HepG2 (cell line): ENCODE data around the gene TFB1M. TPM values are rescaled to one million over a fixed set of nuclear protein-coding genes. Genes with fewer than 3 reads are reported as not detected.

Experiments
- ATF6 ChIP-seq: sonication (generic); formaldehyde crosslinking; conservative IDR thresholded peaks from 2 replicates; pipeline ENCODE4 v1.4.0; 2020; ENCODE audit warnings: missing genetic modification reagents
- BRCA1 ChIP-seq: sonication (generic); formaldehyde crosslinking; IDR thresholded peaks from 2 replicates; pipeline ENCODE4 v1.4.0; 2020; ENCODE audit warnings: missing genetic modification reagents
- CREB1 ChIP-seq, 2 experiments: fragments of 450-650 bp in 1 of 2; IDR thresholded peaks; 2 replicates each; pipeline ENCODE4 v1.6.1; 2016 to 2017; ENCODE audit warnings: control low read depth in 1 of 2, mild to moderate bottlenecking in 1 of 2, missing compliant biosample characterization in 1 of 2, missing genetic modification characterization in 1 of 2
- GPN1 ChIP-seq: sonication (generic); formaldehyde crosslinking; IDR thresholded peaks from 2 replicates; pipeline ENCODE4 v1.5.1; 2020; ENCODE audit warnings: missing genetic modification reagents, borderline replicate concordance
- HNRNPLL ChIP-seq: fragments of 200-400 bp; formaldehyde crosslinking; IDR thresholded peaks from 2 replicates; pipeline ENCODE4 v1.6.1; 2017; ENCODE audit warnings: mild to moderate bottlenecking, low read depth, low read length; ENCODE audit not compliant: poor library complexity, severe bottlenecking
- KDM5A ChIP-seq: fragments of 200-600 bp; sonication (generic); IDR thresholded peaks from 2 replicates; pipeline ENCODE4 v1.7.0; 2018; ENCODE audit warnings: antibody characterized with exemption, mild to moderate bottlenecking, low read length, borderline replicate concordance
- KLF9 ChIP-seq: IDR thresholded peaks from 2 replicates; pipeline ENCODE4 v1.6.1; 2016; ENCODE audit warnings: low read depth
- MTERF4 ChIP-seq: sonication (generic); formaldehyde crosslinking; IDR thresholded peaks from 2 replicates; pipeline ENCODE4 v1.8.0; 2023; ENCODE audit warnings: mild to moderate bottlenecking, missing genetic modification reagents
- MXI1 ChIP-seq: IDR thresholded peaks from 3 replicates; pipeline ENCODE4 v1.6.1; 2012; ENCODE audit warnings: low read depth, low read length, inconsistent platforms, borderline replicate concordance
- SIN3B ChIP-seq: fragments of 150-350 bp; IDR thresholded peaks from 2 replicates; pipeline ENCODE4 v1.6.1; 2014; ENCODE audit warnings: low read length
- SMC3 ChIP-seq: IDR thresholded peaks from 2 replicates; pipeline ENCODE4 v1.6.1; 2011; ENCODE audit warnings: low read length, improper control_type of control experiment
- SYNCRIP ChIP-seq: fragments of 200-400 bp; formaldehyde crosslinking; IDR thresholded peaks from 2 replicates; pipeline ENCODE4 v1.6.1; 2018; ENCODE audit warnings: mild to moderate bottlenecking, low read depth, low read length; ENCODE audit not compliant: insufficient read depth
- TMF1 ChIP-seq: sonication (generic); formaldehyde crosslinking; IDR thresholded peaks from 2 replicates; pipeline ENCODE4 v1.8.1; 2022; ENCODE audit warnings: low read depth, missing genetic modification reagents
- ZFP41 ChIP-seq: sonication (generic); formaldehyde crosslinking; IDR thresholded peaks from 2 replicates; pipeline ENCODE4 v1.4.0; 2020; ENCODE audit warnings: mild to moderate bottlenecking, missing genetic modification reagents, borderline replicate concordance
- ZNF101 ChIP-seq: sonication (generic); formaldehyde crosslinking; IDR thresholded peaks from 2 replicates; pipeline ENCODE4 v1.4.0; 2020; ENCODE audit warnings: mild to moderate bottlenecking, low read depth, missing genetic modification reagents, borderline replicate concordance
- ZNF326 ChIP-seq: sonication (generic); formaldehyde crosslinking; IDR thresholded peaks from 2 replicates; pipeline ENCODE4 v1.4.0; 2020; ENCODE audit warnings: missing genetic modification reagents, borderline replicate concordance
- ZNF674 ChIP-seq: sonication (generic); formaldehyde crosslinking; IDR thresholded peaks from 2 replicates; pipeline ENCODE4 v1.5.0; 2020; ENCODE audit warnings: low read depth, mild to moderate bottlenecking, missing genetic modification reagents
- ZNF788 ChIP-seq: sonication (generic); formaldehyde crosslinking; IDR thresholded peaks from 2 replicates; pipeline ENCODE4 v1.5.0; 2020; ENCODE audit warnings: mild to moderate bottlenecking, missing genetic modification reagents, borderline replicate concordance
- polyA plus RNA-seq, 8 experiments: library from polyadenylated mRNA; depleted of rRNA in 3 of 8; stranded (reverse) in 7 of 8; unstranded in 1 of 8; fragments of >200 nt; fragmentation: Illumina TruSeq in 4 of 8; extraction: Trizol in 4 of 8; gene quantifications; 2 replicates each; pipeline versions ENCODE4 v1.2.1 to v1.2.3, GENCODE V29; 2011 to 2016; ENCODE audit warnings: low read depth in 4 of 8, missing spikeins in 1 of 8, mixed read lengths in 1 of 8; ENCODE audit not compliant: insufficient read depth in 1 of 8
- total RNA-seq, 5 experiments: library from RNA; depleted of rRNA; stranded (reverse); fragments of >200 nt; fragmentation: Illumina TruSeq; extraction: Trizol; gene quantifications; 2 replicates each; pipeline ENCODE4 v1.2.3, GENCODE V29; 2016; ENCODE audit warnings: low read depth in 1 of 5
- TF ChIP-seq, protein P1 (sequence below), 2 experiments: IDR thresholded peaks; 2 replicates each; pipeline ENCODE4 v1.6.1; 2011 to 2012; ENCODE audit warnings: low read length in 2 of 2, borderline replicate concordance in 1 of 2, low read depth in 1 of 2, mild to moderate bottlenecking in 1 of 2, moderate library complexity in 1 of 2

The TFB1M gene
- total and polyA plus RNA-seq, 2 of the 13 experiments (the other 11 are each of a cell fraction or from before 2014, with no cell fraction given): 91.4 to 122 TPM

- TF ChIP-seq BRCA1 (CRISPR knock-in tag) (0 out of 2 replicates have a peak, but pooled peaks have one; percentile 62), SMC3 (peak; percentile 71), KLF9 (CRISPR knock-in tag) (peak; percentile 60; the same call in 1 of the 2 replicates), KDM5A (no peak), ZNF788 (CRISPR knock-in tag) (peak; percentile 76; the same call in 1 of the 2 replicates), ZNF674 (CRISPR knock-in tag) (no peak), SIN3B (no peak), SYNCRIP (no peak), ATF6 (CRISPR knock-in tag) (0 out of 2 replicates have a peak, but pooled peaks have one; percentile 28), MXI1 (no peak; the same call in 2 of the 3 replicates), GPN1 (CRISPR knock-in tag) (no peak), TMF1 (CRISPR knock-in tag) (0 out of 2 replicates have a peak, but pooled peaks have one; percentile 74), MTERF4 (peak; percentile 72; the same call in 1 of the 2 replicates), ZNF101 (CRISPR knock-in tag) (0 out of 2 replicates have a peak, but pooled peaks have one; percentile 20), ZFP41 (0 out of 2 replicates have a peak, but pooled peaks have one; percentile 71), HNRNPLL (no peak), CREB1 (IDR thresholded peaks at IDR 0.05) (peak; percentile 26; the same call in 1 of the 2 replicates), CREB1 (CRISPR knock-in tag; IDR thresholded peaks at IDR 0.05) (peak; percentile 81; the same call in 1 of the 2 replicates), ZNF326 (CRISPR knock-in tag) (no peak)
- TF ChIP-seq, protein P1, sequence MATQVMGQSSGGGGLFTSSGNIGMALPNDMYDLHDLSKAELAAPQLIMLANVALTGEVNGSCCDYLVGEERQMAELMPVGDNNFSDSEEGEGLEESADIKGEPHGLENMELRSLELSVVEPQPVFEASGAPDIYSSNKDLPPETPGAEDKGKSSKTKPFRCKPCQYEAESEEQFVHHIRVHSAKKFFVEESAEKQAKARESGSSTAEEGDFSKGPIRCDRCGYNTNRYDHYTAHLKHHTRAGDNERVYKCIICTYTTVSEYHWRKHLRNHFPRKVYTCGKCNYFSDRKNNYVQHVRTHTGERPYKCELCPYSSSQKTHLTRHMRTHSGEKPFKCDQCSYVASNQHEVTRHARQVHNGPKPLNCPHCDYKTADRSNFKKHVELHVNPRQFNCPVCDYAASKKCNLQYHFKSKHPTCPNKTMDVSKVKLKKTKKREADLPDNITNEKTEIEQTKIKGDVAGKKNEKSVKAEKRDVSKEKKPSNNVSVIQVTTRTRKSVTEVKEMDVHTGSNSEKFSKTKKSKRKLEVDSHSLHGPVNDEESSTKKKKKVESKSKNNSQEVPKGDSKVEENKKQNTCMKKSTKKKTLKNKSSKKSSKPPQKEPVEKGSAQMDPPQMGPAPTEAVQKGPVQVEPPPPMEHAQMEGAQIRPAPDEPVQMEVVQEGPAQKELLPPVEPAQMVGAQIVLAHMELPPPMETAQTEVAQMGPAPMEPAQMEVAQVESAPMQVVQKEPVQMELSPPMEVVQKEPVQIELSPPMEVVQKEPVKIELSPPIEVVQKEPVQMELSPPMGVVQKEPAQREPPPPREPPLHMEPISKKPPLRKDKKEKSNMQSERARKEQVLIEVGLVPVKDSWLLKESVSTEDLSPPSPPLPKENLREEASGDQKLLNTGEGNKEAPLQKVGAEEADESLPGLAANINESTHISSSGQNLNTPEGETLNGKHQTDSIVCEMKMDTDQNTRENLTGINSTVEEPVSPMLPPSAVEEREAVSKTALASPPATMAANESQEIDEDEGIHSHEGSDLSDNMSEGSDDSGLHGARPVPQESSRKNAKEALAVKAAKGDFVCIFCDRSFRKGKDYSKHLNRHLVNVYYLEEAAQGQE (IDR thresholded peaks at IDR 0.05; ENCODE audit: borderline replicate concordance in 1 of 2, low read depth in 1 of 2, low read length in 2 of 2): peak in 1 of 2 experiments; percentile 51; a peak in 2 of 4 replicates
Measured at GRCh38 chr6:155328539-155329459, 14.5 kb upstream of the TFB1M start (continued).
